HG03457 (cell line): ENCODE results near the gene JSRP1.

Source experiments
- ATAC-seq: cut with Tn5 transposase; IDR thresholded peaks from one replicate; pipeline ENCODE4 v1.9.1; 2021; ENCODE audit warnings: moderate number of reproducible peaks; ENCODE audit not compliant: unreplicated experiment

The JSRP1 gene

DNA sequence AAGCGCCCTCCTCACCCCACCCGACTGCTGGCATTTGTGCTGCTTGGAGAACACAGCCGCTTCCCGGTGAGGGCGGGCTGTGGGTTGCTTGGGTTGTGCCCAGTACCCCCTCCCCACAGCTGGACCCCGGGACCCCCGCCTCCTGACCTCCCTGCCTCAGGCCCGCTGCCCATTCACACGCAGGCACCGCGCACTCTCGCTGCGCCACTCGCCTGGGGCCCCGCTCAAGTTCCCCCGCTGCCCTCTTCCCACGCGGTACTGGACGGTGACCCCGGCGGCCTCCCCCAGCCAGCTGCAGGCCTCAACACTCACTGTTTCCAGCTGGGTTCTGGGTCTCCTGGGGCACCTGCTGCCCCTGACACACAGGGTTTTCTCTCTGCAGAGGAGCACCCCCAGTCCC, 36.5 kb downstream of the JSRP1 start:
- ATAC-seq: no peak

DNA sequence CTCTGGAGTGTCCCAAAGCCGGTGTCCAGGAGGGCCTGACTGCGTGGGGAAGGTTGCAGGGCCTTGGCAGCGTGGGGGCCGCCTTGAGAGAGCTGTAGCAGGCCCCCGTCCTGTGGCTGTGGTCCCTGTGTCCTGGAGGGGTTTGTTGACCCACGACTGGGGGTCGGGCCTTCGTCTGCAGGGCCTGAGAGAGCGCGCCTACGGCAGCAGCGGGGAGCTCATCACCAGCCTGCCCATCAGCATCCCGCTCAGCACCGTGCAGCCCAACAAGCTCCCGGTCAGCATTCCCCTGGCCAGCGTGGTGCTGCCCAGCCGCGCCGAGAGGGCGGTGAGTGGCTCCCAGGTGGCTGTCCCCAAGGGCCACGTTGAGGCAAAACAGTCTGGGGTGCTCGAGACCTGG, 38.6 kb downstream of the JSRP1 start:
- no peak for ATAC-seq

DNA sequence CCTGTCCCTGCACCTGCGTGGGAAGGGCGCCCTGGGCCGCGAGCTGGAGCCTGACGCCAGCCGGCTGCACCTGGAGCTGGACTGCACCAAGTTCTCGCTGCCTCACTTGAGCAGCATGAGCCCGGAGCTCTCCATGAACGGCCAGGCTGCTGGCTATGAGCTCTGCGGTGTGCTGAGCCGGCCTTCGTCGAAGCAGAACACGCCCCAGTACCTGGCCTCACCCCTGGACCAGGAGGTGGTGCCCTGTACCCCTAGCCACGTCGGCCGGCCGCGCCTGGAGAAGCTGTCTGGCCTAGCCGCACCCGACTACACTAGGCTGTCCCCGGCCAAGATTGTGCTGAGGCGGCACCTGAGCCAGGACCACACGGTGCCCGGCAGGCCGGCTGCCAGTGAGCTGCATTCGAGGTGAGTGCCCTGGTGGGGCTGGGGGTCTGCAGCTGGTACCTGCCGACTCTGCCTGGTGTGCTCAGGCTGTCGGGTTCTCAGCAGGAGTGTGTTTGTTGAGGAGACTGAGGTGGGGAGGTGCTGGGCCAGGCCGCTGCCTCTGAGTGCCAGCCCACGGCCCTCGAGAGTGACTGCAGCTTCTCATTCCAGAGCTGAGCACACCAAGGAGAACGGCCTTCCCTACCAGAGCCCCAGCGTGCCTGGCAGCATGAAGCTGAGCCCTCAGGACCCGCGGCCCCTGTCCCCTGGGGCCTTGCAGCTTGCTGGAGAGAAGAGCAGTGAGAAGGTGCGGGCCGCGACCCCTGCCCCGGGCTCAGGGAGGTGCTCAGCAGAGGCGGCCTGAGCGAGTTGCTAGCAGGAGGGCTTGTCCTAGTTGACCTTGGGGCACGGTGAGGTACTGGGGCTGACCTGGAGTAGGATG, 39.6 kb downstream of the JSRP1 start:
- ATAC-seq: no peak

DNA sequence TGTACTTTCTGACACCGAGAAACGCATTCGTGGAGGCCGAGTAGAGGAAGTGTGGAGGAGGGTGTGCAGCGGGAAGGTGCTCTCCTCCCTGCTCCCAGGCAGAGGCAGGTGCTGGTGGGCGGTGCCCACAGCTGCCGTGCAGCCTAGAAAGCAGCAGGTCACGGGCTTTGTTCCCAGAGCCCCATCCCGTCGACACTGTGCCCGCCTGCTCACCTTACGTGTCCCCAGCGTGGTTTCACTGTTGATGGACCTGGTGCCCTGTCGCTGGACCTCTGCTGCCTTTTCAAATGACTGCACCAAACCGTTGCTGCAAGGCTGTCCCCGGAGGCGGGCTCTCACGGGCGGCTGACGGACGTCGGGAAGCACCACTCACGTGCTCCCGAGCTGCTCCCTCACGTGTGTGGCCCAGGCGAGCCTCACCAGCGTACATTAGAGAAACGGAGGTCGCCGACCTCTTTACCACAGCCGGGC, 40.9 kb downstream of the JSRP1 start:
- no peak for ATAC-seq

DNA sequence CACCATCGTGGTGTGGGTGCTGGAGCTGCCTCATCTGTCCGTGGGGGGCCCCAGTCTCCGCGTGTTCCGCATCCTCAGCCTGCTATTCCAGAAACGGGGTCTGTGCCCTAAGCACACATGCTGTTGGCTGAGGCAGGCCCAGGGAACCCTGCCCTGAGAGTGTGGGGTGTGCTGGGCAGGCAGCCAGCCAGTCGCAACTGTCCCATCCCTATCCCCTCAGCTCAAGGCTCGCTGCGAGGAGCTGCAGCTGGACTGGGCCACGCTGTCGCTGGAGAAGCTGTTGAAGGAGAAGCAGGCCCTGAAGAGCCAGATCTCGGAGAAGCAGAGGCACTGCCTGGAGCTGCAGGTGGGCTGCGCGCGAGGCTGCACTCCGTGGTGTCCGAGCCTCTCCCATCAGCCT, 42.0 kb downstream of the JSRP1 start:
- ATAC-seq: no peak

DNA sequence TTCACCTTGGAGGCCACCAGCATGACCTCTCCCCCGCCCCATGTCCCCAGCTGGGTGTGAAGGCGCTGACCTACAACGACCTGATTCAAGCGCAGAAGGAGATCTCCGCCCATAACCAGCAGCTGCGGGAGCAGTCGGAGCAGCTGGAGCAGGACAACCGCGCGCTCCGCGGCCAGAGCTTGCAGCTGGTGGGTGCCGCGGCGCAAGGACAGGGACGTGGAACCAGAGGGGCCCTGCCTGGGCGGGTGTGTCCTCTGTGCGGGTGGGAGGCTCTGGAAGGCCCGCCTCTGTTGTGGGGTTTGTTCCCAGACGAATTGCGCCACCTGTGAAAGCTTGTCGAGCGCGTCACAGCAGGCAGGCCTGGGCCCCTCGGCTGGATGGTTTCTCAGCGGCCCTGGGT, 42.4 kb downstream of the JSRP1 start:
- ATAC-seq: no peak

DNA sequence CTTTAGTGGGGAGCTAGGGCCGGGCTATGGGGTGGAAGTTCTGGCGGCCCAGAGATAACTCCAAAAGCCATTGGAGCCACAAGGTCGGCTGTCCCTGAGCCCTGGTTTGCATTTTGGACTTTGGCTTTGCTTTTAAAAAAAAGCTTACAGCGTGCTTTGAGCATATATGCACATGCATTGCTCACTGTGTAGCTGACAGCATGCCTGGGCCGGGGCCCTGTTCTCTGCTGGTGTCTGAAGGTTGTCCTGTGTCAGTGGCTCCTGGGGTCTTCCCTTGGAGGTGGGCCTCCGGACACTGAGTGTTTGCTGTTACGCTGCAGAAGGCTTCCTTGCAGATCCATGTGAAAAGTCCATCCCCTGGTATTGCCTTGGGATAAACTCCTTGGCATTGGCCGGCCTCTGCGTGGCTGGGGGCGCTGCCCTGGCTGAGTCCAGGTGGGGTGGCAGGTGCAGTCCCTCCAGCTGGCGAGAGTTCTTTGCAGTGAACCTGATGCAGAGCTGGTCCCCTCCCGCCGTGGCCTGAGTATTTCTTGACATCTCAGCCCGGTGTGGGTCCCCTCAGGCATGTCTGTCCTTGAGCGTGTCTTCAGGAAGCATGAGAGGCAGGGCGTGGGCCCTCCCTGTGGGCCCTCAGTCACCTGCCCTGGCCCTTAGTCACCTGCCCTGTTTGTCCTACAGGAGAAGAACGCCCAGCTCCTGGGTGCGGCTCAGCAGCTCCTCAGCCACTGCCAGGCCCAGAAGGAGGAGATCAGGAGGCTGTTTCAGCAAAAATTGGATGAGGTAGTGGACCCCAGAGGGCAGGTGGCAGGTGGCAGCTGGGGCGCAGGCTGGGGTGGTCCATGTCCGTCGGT, 43.1 kb downstream of the JSRP1 start:
- no peak for ATAC-seq

DNA sequence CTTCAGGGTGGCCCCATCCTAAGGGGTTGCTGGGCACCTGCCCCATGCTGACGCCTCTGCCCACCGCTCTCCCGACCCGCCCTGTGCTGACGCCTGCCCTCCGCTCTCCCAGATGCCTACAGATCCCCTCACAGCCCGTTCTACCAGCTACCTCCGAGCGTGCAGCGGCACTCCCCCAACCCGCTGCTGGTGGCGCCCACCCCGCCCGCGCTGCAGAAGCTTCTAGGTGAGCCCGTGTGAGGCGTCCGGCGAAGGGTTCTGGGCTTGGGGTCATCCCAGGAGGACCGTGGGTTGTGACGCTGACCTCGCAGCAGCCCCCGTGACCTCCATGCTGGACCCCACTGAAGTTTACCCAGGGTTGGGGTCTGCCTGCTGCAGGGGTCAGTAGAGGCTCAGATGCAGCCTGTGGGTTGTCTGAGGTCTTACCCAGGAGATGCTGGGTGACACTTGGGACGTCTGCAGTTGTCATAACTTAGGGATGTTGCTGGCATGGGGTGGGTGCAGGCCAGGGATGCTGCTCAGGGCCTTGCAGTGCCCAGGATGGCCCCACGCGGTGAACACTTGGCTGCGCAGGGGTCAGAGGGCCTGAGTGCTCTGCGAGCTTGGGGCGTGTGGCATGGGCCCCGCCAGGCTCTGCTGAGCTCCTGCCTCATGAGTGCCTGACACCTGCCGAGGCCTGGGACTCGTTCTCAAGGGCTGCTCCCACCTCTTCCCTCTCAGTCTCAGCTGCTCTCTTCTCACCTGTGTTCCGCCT, 45.1 kb downstream of the JSRP1 start:
- no peak for ATAC-seq

DNA sequence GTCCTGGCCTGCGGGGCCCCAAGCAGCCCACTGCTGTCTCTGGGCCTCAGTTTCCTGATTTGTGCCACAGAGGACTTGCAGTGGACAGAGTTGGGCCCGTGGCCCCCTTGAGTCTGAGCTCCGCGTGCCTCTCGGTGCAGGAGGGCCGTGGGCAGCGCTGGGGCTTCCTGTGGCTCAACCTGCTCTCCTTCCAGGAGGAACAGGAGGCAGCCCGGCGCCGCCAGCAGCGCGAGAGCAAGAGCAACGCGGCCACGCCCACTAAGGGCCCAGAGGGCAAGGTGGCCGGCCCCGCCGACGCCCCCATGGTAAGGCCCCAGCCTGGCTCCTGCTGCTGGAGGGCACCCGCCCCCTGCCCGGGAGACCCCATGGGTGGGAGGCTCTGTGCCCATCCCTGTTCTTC, 46.0 kb downstream of the JSRP1 start:
- no peak for ATAC-seq

DNA sequence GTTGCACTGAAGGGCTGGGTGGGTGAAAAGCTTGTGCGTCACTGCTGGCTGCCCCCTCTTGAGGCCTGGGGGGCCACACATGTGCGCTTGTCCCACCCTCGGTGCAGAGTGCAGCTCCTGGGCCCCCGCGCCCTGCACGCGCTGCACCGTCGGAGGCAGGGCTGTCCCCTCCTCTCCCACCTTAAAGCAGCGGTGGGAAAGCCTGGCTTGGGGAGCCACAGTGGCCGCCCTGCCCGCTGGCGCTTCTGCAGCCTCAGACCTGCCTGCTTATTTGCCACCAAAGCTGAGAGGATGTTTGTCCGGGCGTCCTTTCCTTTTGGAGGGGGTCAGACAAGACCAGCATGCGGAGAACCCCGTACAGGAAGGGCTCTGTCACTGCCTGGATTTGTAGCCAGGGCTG, 46.8 kb downstream of the JSRP1 start:
- ATAC-seq: no peak

DNA sequence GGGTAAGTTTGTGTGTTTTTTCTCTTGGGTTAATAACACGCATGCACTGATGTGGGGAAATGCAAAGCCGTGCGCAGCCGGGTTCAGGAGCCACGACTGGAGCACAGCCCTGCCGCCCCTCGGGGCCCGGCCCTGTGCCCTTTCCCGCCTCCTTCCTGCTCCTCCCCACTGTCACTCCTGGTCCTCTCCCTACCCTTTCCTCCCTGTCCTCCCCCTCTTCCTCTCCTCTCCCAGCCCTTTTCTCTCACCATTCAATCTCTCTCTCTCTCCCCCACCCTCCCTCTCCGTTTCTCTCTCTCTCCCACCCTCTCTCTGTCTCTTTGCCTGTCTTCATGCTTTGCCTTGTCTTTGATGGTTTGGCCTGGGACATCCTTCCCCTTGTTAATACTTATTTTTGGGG, 47.2 kb downstream of the JSRP1 start:
- no peak for ATAC-seq

DNA sequence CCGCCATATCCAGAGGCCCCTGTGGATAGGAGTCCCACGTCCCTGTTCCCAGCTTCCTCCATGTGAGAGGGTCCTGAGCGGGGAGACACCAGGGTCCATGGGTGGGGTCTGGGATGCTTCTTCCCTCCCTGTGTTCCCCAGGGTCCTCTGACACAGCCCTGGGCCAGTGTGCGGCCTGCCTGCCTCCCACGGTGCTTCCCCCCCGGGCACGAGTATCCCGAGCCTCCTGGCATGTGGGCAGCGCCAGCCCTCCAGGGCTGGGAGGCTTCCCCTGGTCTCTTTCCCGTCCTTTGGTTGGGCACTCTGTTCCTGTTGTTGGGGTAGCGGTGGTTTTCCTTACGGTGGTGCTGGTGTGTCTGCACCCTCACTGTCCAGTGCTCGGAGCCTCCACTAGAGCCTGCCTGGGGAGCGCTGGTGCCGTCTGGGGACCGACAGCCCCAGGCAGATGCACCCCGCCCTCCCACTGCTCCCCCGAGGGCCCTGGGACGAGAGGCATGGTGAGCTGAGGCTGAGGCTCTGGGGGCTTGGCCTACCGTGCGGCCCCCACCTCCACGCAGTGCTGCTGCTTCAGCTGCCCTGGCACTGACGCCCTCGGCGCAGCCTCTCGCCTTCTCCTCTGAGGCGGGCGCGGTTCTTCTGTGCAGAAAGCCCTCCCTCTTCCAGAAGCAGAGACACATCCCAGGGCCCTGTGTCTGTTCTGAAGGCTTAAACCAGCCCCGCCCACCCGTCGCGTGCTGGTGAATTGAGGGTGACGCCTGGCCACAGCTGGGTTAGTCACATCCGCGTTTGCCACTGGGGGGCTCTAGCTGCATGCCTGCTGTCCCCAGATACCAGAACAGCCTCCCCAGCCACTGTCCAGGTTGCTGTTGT, 48.0 kb downstream of the JSRP1 start:
- no peak for ATAC-seq

DNA sequence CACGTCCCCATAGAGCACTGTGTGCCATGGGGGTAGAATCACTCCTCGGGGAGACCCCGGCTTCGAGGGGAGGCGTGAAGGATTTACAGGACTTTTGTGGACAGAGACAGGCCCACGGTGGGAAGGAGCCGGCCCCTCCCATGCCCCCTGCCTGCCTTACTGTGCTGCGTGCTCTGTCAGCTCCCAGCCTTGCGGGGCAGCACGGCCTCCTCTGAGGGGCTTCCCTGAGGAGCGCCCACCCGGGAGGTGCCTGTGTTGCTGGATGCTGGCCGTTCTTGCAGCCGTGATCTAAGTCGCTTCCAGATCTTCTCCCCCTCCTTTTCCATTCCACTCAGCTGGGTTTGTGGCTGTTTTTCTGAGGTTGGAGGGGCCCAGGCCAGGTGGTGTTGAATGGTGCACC, 49.2 kb downstream of the JSRP1 start:
- no peak for ATAC-seq

DNA sequence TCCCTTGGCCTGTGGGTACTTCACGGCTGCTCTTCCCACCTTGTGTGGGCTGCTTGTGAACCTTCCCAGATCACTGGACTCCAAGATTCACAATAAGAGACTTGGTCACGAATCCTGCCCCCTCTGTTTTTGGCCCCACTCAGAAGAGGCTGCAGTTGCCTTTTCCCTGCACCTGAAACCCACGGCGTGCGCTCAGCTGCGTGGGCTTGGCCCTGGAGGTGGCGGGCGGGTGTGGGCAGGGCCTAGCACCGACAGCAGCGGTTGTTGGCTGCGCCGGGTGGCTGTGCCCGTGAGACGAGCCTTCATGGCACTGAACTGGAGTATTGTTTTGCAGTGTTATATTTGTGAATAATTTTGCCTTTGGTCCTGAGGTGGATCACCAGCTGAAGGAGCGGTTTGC, 53.9 kb downstream of the JSRP1 start:
- no peak for ATAC-seq
